Mesodermal cell (in vitro differentiated cells): Measurements from ENCODE around the gene CAMSAP3.
A peak's percentile ranks its signal among the peaks of the same experiment; 100 is the strongest.

Source experiments
- H3K27ac ChIP-seq: 2 replicates; pipeline ENCODE4 v1.7.0; 2013; ENCODE audit warnings: mild to moderate bottlenecking, low read depth, low read length, moderate library complexity; ENCODE audit not compliant: severe bottlenecking
- H3K36me3 ChIP-seq: 2 replicates; pipeline ENCODE4 v1.7.1; 2013; ENCODE audit warnings: mild to moderate bottlenecking, low read length, moderate library complexity; ENCODE audit not compliant: control insufficient read depth, insufficient read depth
- H3K4me1 ChIP-seq: one replicate; pipeline ENCODE4 v1.7.1; 2013; ENCODE audit warnings: mild to moderate bottlenecking, low read length; ENCODE audit not compliant: insufficient read depth, control insufficient read depth, poor library complexity, severe bottlenecking
- H3K4me3 ChIP-seq: 2 replicates; pipeline ENCODE4 v1.7.0; 2013; ENCODE audit warnings: low read length, control low read depth, mild to moderate bottlenecking; ENCODE audit not compliant: insufficient read depth, poor library complexity, severe bottlenecking; ENCODE audit errors: extremely low read depth
- H3K9me3 ChIP-seq: 2 replicates; pipeline ENCODE4 v1.7.1; 2013; ENCODE audit warnings: mild to moderate bottlenecking, low read length, moderate library complexity; ENCODE audit not compliant: control insufficient read depth
- WGBS, 2 experiments: methylation state at CpG; one replicate each; pipeline ENCODE4 v1.1.5; 2013; ENCODE audit warnings: missing lambda C conversion rate in 2 of 2; ENCODE audit not compliant: insufficient coverage in 2 of 2; 5-methylcytosine and 5-hydroxymethylcytosine counted together

Gene CAMSAP3

GRCh38 chr19:7612282-7613274 lies 16.9 kb downstream of the CAMSAP3 start:
- H3K4me3 ChIP-seq: no peak overlapping the region
- 91 to 95% methylated on average over 60 to 75 of the region's 81 CpGs for whole genome bisulfite sequencing, 2 experiments

GRCh38 chr19:7614859-7615741 lies 19.4 kb downstream of the CAMSAP3 start:
- no peak overlapping the region for H3K4me3 ChIP-seq
- no peaks in the 10 kb centered on the region for H3K9me3 ChIP-seq
- WGBS, 2 experiments: 92 to 95% methylated on average over 36 to 53 of the region's 59 CpGs
- H3K27ac ChIP-seq: no peak overlapping the region
- peaks cover 24% of the 10 kb centered on the region for H3K36me3 ChIP-seq
- H3K4me1 ChIP-seq: no peaks in the 10 kb centered on the region

More at GRCh38 chr19:7612282-7613274, 16.9 kb downstream of the CAMSAP3 start:
- Histone ChIP-seq H3K27ac (no peak overlapping the region), H3K36me3 (no peaks in the 10 kb centered on the region), H3K9me3 (no peaks in the 10 kb centered on the region), H3K4me1 (no peaks in the 10 kb centered on the region)

- Histone ChIP-seq H3K36me3 (peaks cover 38% of the 10 kb centered on the region), H3K4me3 (no peak overlapping the region), H3K27ac (no peak overlapping the region), H3K4me1 (no peaks in the 10 kb centered on the region), H3K9me3 (no peaks in the 10 kb centered on the region)
- 83 to 88% methylated on average over 6 to 7 of the region's 12 CpGs for WGBS, 2 experiments
Measured at GRCh38 chr19:7617172-7617571, 21.5 kb downstream of the CAMSAP3 start.

GRCh38 chr19:7617735-7618134 lies 22.1 kb downstream of the CAMSAP3 start:
- WGBS, 2 experiments: 95 to 98% methylated on average over 20 to 24 of the region's 28 CpGs
- no peak overlapping the region for H3K27ac ChIP-seq
- H3K4me1 ChIP-seq: no peaks in the 10 kb centered on the region
- H3K36me3 ChIP-seq: peaks cover 44% of the 10 kb centered on the region
- no peak overlapping the region for H3K4me3 ChIP-seq
- no peaks in the 10 kb centered on the region for H3K9me3 ChIP-seq

GRCh38 chr19:7618348-7618747 lies 22.7 kb downstream of the CAMSAP3 start:
- H3K27ac ChIP-seq: peak overlapping the region; percentile 10
- no peaks in the 10 kb centered on the region for H3K9me3 ChIP-seq
- no peaks in the 10 kb centered on the region for H3K4me1 ChIP-seq
- peaks cover 49% of the 10 kb centered on the region for H3K36me3 ChIP-seq
- no peak overlapping the region for H3K4me3 ChIP-seq
- WGBS, 2 experiments: 87 to 96% methylated on average over 4 of the region's 4 CpGs

- H3K4me1 ChIP-seq: no peaks in the 10 kb centered on the region
- 95% methylated on average over 13 to 17 of the region's 21 CpGs for WGBS, 2 experiments
- H3K9me3 ChIP-seq: no peaks in the 10 kb centered on the region
- no peak overlapping the region for H3K27ac ChIP-seq
- H3K4me3 ChIP-seq: no peak overlapping the region
- peaks cover 49% of the 10 kb centered on the region for H3K36me3 ChIP-seq
Measured at GRCh38 chr19:7618771-7619510, 23.3 kb downstream of the CAMSAP3 start.

GRCh38 chr19:7619671-7620441 lies 24.2 kb downstream of the CAMSAP3 start:
- H3K9me3 ChIP-seq: no peaks in the 10 kb centered on the region
- H3K4me3 ChIP-seq: no peak overlapping the region
- H3K27ac ChIP-seq: no peak overlapping the region
- peaks cover 52% of the 10 kb centered on the region for H3K36me3 ChIP-seq
- no peaks in the 10 kb centered on the region for H3K4me1 ChIP-seq
- WGBS, 2 experiments: 94 to 96% methylated on average over 38 to 44 of the region's 48 CpGs

- Histone ChIP-seq H3K4me1 (no peaks in the 10 kb centered on the region), H3K4me3 (no peak overlapping the region), H3K9me3 (no peaks in the 10 kb centered on the region), H3K27ac (no peak overlapping the region), H3K36me3 (peaks cover 57% of the 10 kb centered on the region)
- WGBS, 2 experiments: 94 to 97% methylated on average over 46 to 50 of the region's 57 CpGs
Measured at GRCh38 chr19:7620442-7621412, 25.1 kb downstream of the CAMSAP3 start.
